ENCODE measurements around the gene PTPRN2. TPM values are rescaled to one million over a fixed set of nuclear protein-coding genes. Genes with fewer than 3 reads are reported as not detected.

Gene PTPRN2
- total RNA-seq, 4 donors from 2014 or later, result 14.9 to 34.3 (median 21.3) TPM

- Histone ChIP-seq H3K27ac (no peak overlapping the region), H3K9me3 (no peaks in the 10 kb centered on the region), H3K4me3 (no peak overlapping the region), H3K4me1 (no peaks in the 10 kb centered on the region), H3K27me3 (no peaks in the 10 kb centered on the region), H3K36me3 (no peaks in the 10 kb centered on the region)
- DNase-seq, result no peak
- TF ChIP-seq CTCF (IDR thresholded peaks at IDR 0.05), result no peak
- no peak for TF ChIP-seq POLR2A (IDR thresholded peaks at IDR 0.05)
These were observed 341.2 kb downstream of the PTPRN2 start for GRCh38 chr7:158246272-158246959.

GRCh38 chr7:158245724-158246041, 341.9 kb downstream of the PTPRN2 start:
- no peak for TF ChIP-seq POLR2A (IDR thresholded peaks at IDR 0.05)
- TF ChIP-seq CTCF (IDR thresholded peaks at IDR 0.05), result no peak
- no peaks in the 10 kb centered on the region for H3K27me3 ChIP-seq
- no peaks in the 10 kb centered on the region for H3K9me3 ChIP-seq
- H3K36me3 ChIP-seq, result no peaks in the 10 kb centered on the region
- H3K4me3 ChIP-seq, result no peak overlapping the region
- no peak for DNase-seq
- no peak overlapping the region for H3K27ac ChIP-seq
- H3K4me1 ChIP-seq, result no peaks in the 10 kb centered on the region

- Histone ChIP-seq H3K4me1 (no peaks in the 10 kb centered on the region), H3K9me3 (no peaks in the 10 kb centered on the region), H3K4me3 (no peak overlapping the region), H3K27ac (no peak overlapping the region), H3K27me3 (no peaks in the 10 kb centered on the region), H3K36me3 (no peaks in the 10 kb centered on the region)
- TF ChIP-seq CTCF (IDR thresholded peaks at IDR 0.05) (no peak), POLR2A (IDR thresholded peaks at IDR 0.05) (no peak)
- DNase-seq, result no peak
These were observed 342.5 kb downstream of the PTPRN2 start for GRCh38 chr7:158244873-158245723.

- Histone ChIP-seq H3K27ac (no peak overlapping the region), H3K27me3 (no peaks in the 10 kb centered on the region), H3K4me1 (no peaks in the 10 kb centered on the region), H3K36me3 (no peaks in the 10 kb centered on the region), H3K4me3 (no peak overlapping the region), H3K9me3 (no peaks in the 10 kb centered on the region)
- no peak for TF ChIP-seq POLR2A (IDR thresholded peaks at IDR 0.05)
- TF ChIP-seq CTCF (IDR thresholded peaks at IDR 0.05), result no peak
- no peak for DNase-seq
These were observed 343.2 kb downstream of the PTPRN2 start for GRCh38 chr7:158244430-158244829.

GRCh38 chr7:158241919-158242318, 345.7 kb downstream of the PTPRN2 start:
- Histone ChIP-seq H3K27me3 (no peaks in the 10 kb centered on the region), H3K27ac (no peak overlapping the region), H3K4me1 (no peaks in the 10 kb centered on the region), H3K9me3 (no peaks in the 10 kb centered on the region), H3K36me3 (no peaks in the 10 kb centered on the region), H3K4me3 (no peak overlapping the region)
- TF ChIP-seq POLR2A (IDR thresholded peaks at IDR 0.05) (no peak), CTCF (IDR thresholded peaks at IDR 0.05) (no peak)
- DNase-seq, result no peak
